Neutrophil (primary cell): ENCODE measurements around the gene GOT2.

Source experiments
- H3K27ac ChIP-seq: fragments of 200-600 bp; sonication (generic); 2 replicates; pipeline ENCODE4 v1.5.1; 2016; ENCODE audit warnings: mild to moderate bottlenecking, moderate library complexity
- H3K27me3 ChIP-seq: fragments of 200-600 bp; sonication (generic); 2 replicates; pipeline ENCODE4 v1.6.0; 2016; ENCODE audit warnings: mild to moderate bottlenecking
- H3K36me3 ChIP-seq: fragments of 200-600 bp; sonication (generic); 2 replicates; pipeline ENCODE4 v1.5.1; 2017
- H3K4me1 ChIP-seq, 2 experiments: fragments of 200-600 bp in 1 of 2; sonication (generic) in 1 of 2; 1 replicate in 1 of 2; 2 replicates in 1 of 2; pipeline versions ENCODE4 v1.5.1 to v1.6.1; 2013 to 2016; ENCODE audit warnings: low read depth in 1 of 2, low read length in 1 of 2, mild to moderate bottlenecking in 1 of 2, moderate library complexity in 1 of 2; ENCODE audit not compliant: control insufficient read depth in 1 of 2, insufficient read depth in 1 of 2
- H3K4me3 ChIP-seq, 2 experiments: fragments of 200-600 bp in 1 of 2; sonication (generic) in 1 of 2; 1 replicate in 1 of 2; 2 replicates in 1 of 2; pipeline ENCODE4 v1.5.1; 2013 to 2016; ENCODE audit warnings: low read depth in 1 of 2, low read length in 1 of 2, mild to moderate bottlenecking in 1 of 2, moderate library complexity in 1 of 2
- H3K9me3 ChIP-seq: fragments of 200-600 bp; sonication (generic); 2 replicates; pipeline ENCODE4 v1.5.1; 2016
- TF ChIP-seq, protein P1 (sequence below): fragments of 200-600 bp; sonication (generic); IDR thresholded peaks from 2 replicates; pipeline ENCODE4 v1.5.1; 2016; ENCODE audit warnings: antibody characterized with exemption

GOT2 gene

DNA sequence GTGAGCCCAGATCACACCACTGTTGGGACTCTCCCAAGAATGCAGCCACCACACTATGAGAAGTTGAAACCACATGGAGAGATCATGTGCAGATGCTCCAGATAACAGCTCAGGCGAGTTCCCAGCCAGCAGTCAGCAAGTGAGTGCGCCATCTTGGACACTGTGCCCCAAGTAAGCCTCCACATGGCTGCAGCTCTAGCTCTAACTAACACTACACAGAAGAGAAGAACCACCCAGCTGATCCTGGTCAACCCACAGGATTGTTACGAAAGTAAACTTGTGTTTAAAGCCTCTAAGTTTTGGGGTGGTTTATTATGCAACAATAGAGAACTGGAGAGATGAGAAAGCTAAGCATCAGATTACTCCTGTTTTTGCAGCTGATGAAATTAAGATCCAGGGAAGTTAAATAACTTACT is 75.3 kb downstream of the GOT2 start:
- Histone ChIP-seq H3K9me3 (no peaks in the 10 kb centered on the region), H3K27me3 (no peaks in the 10 kb centered on the region), H3K36me3 (no peaks in the 10 kb centered on the region), H3K27ac (no peak overlapping the region), H3K4me1 (no peaks in the 10 kb centered on the region), H3K4me3 (no peak overlapping the region)
- TF ChIP-seq, protein P1, sequence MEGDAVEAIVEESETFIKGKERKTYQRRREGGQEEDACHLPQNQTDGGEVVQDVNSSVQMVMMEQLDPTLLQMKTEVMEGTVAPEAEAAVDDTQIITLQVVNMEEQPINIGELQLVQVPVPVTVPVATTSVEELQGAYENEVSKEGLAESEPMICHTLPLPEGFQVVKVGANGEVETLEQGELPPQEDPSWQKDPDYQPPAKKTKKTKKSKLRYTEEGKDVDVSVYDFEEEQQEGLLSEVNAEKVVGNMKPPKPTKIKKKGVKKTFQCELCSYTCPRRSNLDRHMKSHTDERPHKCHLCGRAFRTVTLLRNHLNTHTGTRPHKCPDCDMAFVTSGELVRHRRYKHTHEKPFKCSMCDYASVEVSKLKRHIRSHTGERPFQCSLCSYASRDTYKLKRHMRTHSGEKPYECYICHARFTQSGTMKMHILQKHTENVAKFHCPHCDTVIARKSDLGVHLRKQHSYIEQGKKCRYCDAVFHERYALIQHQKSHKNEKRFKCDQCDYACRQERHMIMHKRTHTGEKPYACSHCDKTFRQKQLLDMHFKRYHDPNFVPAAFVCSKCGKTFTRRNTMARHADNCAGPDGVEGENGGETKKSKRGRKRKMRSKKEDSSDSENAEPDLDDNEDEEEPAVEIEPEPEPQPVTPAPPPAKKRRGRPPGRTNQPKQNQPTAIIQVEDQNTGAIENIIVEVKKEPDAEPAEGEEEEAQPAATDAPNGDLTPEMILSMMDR: no peak
